HUES6 (cell line): ENCODE results near the gene AATF.

Experiments
- H3K27ac ChIP-seq: 2 replicates; pipeline ENCODE4 v1.7.0; 2013; ENCODE audit warnings: low read depth, mild to moderate bottlenecking, low read length, inconsistent platforms
- H3K27me3 ChIP-seq: 2 replicates; pipeline ENCODE4 v1.6.1; 2013; ENCODE audit warnings: low read length; ENCODE audit not compliant: control insufficient read depth, insufficient read depth
- H3K36me3 ChIP-seq: 2 replicates; pipeline ENCODE4 v1.6.1; 2013; ENCODE audit warnings: low read length; ENCODE audit not compliant: control insufficient read depth, insufficient read depth
- H3K4me1 ChIP-seq: 2 replicates; pipeline ENCODE4 v1.6.1; 2013; ENCODE audit warnings: low read length; ENCODE audit not compliant: control insufficient read depth, insufficient read depth
- H3K4me3 ChIP-seq: 2 replicates; pipeline ENCODE4 v1.5.1; 2013; ENCODE audit warnings: low read depth, low read length
- H3K9ac ChIP-seq: one replicate; pipeline ENCODE4 v1.6.1; 2013; ENCODE audit warnings: mild to moderate bottlenecking, low read length
- H3K9me3 ChIP-seq: 2 replicates; pipeline ENCODE4 v1.6.1; 2013; ENCODE audit warnings: low read depth, low read length; ENCODE audit not compliant: control insufficient read depth, insufficient read depth

AATF gene

DNA sequence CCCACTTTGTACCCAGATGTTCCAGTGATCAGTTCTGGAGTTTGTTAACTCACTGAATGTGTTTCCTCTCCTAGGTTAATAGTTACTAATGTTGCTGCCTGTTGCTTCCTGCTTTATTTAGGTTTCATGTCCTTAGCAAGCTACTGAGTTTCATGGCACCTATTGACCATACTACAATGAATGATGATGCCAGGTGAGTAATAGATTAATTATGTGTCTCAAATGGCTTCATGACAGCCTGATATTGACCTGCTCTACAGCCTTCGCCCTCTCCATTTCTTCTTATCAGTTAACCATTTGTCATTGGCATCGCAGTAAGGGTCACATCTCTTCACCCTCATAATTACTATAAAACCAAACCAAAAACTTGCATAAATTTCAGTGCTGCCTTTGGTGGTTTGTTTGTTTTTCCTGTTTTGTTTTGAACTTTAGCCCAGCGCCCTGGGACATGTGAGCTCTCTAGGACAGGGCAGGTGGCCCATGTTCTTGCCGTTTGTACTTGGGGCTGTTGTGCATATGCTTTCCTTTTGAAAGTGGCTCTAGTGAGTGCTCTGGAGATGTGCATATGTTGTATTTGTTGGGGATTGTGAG, 82.8 kb downstream of the AATF start:
- no peaks in the 10 kb centered on the region for H3K27me3 ChIP-seq
- peaks cover 11% of the 10 kb centered on the region for H3K36me3 ChIP-seq
- H3K27ac ChIP-seq, result no peak overlapping the region
- H3K9ac ChIP-seq, result no peak overlapping the region
- peaks cover 3% of the 10 kb centered on the region; the same call in 1 of the 2 replicates for H3K9me3 ChIP-seq
- no peak overlapping the region for H3K4me3 ChIP-seq
- H3K4me1 ChIP-seq, result peaks cover 3% of the 10 kb centered on the region; the same call in 1 of the 2 replicates

DNA sequence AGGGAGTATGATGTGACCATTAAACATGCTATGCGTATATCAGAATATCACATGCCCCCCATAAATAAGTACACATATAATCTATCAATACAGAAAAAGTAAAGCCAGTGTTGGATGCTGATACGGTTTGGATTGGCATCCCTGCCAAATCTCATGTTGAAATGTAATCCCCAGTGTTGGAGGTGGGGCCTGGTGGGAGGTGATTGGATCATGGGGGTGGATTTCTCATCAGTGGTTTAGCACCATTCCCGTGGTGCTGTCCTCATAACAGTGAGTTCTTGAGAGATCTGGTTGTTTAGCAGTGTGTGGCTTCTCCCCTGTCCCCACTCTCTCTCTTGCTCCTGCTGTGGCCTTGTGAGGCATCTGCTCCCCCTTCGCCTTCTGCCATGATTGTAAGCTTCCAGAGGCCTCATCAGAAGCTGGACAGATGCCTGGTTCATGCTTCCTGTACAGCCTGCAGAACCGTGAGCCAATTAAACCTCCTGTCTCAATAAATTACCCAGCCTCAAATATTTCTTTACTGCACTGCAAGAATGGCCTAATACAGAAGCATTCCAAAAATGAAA, 88.9 kb downstream of the AATF start:
- Histone ChIP-seq H3K9ac (no peak overlapping the region), H3K4me3 (no peak overlapping the region), H3K27me3 (no peaks in the 10 kb centered on the region), H3K4me1 (peaks cover 3% of the 10 kb centered on the region; the same call in 1 of the 2 replicates), H3K9me3 (no peaks in the 10 kb centered on the region), H3K36me3 (no peaks in the 10 kb centered on the region; the same call in none of the 2 replicates), H3K27ac (no peak overlapping the region)

DNA sequence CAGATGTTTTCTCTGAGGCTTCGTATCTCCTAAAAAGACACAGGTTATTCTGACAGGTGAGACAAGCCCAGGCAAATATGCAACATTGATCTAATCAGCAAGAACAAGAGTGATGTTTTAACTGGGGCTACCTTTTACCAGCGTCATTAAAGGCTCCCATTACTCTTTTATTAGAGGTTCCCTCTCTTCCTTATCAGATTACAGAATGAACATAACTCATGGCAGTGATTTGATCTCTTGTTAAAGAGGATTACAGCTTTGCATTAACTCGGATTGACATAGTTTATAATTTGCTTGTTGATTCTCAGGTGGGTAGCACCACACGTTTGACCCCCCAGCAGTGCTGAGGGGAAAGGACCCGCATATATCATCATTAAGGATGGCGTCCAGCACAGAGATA, 90.5 kb downstream of the AATF start:
- Histone ChIP-seq H3K36me3 (no peaks in the 10 kb centered on the region; the same call in none of the 2 replicates), H3K27me3 (no peaks in the 10 kb centered on the region), H3K9ac (no peak overlapping the region), H3K4me1 (peaks cover 10% of the 10 kb centered on the region; the same call in 1 of the 2 replicates), H3K9me3 (no peaks in the 10 kb centered on the region), H3K4me3 (no peak overlapping the region), H3K27ac (no peak overlapping the region)

DNA sequence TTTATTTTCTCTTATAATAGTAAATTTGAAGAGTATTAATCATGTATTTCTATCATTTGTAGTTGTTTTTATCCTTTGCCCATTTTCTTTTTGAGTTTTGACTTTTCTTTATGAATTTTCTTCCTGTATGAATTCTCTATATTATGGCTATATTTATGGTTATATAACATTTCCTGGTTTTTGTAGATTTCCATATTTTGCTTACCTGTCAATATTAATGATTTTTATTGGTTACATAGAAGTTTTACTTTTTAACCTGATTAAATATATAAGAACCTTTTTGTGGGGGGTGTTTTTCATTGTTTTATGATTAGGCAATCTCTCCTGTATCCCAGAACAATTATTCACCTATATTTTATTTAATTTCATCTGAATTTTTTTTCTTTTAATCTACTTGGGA, 93.2 kb downstream of the AATF start:
- Histone ChIP-seq H3K9me3 (no peaks in the 10 kb centered on the region), H3K9ac (no peak overlapping the region), H3K4me3 (no peak overlapping the region), H3K27me3 (no peaks in the 10 kb centered on the region), H3K27ac (no peak overlapping the region), H3K36me3 (no peaks in the 10 kb centered on the region; the same call in 1 of the 2 replicates), H3K4me1 (peaks cover 29% of the 10 kb centered on the region)

DNA sequence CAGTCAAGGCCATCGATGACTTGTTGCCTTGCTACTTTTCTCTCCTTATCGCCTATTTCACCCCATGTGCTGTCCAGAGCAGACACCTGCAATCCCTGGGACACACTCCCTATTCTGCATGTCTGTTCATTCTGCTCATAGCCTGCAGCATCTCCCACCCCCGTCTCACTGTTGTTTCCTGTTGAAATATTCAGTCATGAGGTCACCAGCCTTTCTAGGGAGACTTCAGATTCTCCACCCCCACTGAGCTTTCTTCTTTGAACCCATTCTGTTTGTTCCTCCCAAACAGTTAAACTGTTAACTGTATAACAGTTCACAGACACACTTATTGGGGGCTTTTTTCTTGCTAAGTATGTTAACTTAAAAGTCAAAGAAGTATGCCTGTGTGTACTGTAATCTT, 94.4 kb downstream of the AATF start:
- Histone ChIP-seq H3K4me3 (no peak overlapping the region), H3K27me3 (no peaks in the 10 kb centered on the region), H3K27ac (no peak overlapping the region), H3K9ac (no peak overlapping the region), H3K9me3 (no peaks in the 10 kb centered on the region), H3K4me1 (peaks cover 36% of the 10 kb centered on the region), H3K36me3 (no peaks in the 10 kb centered on the region)

DNA sequence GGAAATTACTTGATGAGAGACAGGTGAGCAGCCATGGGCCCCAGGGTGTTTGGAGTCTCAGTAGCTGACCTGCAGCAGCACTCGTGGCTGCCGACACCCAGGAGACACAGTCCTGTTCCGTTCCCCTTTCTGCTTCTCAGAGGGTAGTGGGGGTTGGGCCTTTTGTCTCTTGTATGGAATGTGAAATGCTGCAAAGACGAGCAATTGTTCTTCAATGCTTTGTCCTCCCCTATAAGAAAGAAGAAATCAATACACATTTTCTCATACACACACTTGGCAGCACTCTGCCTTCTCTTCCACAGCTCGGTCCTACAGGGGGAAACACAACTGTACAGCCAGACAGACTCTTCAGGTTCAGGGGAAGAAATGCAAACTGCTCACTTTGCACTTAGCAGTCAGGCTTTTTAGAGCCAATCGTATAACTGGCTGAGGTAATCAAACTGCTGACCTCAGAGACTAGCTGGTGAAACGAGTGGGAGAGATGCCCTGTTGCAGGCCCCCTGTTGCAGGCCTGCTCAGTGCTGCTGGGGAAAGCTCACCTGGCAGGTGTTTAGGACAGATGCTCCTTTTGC, 96.7 kb downstream of the AATF start:
- H3K4me3 ChIP-seq, result no peak overlapping the region
- H3K36me3 ChIP-seq, result peaks cover 3% of the 10 kb centered on the region; the same call in 1 of the 2 replicates
- H3K27me3 ChIP-seq, result no peaks in the 10 kb centered on the region
- no peak overlapping the region for H3K27ac ChIP-seq
- H3K4me1 ChIP-seq, result peaks cover 36% of the 10 kb centered on the region
- H3K9ac ChIP-seq, result no peak overlapping the region
- no peaks in the 10 kb centered on the region for H3K9me3 ChIP-seq

DNA sequence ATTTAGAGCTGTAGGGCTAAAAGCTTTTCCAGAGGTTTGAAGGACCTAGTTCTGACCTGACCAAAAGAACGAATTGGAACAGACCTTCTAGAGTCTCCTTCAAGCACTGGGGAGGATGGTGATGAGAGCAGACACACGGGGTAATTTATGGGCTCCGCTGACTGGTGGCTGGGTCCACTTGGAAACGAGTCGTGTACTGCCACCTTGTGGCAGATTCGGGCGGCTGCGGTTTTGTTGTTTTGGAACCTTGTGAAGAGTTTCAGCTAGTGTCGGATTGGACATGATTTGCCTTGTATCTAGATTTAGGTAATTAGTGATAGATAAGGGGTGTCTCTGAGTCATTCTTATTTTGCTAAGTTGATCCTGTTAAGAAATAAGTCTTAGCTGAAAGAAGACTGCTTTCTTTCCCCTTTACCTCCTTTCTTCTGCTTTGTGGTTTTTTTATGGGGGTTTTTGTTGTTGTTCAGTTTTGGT, 98.9 kb downstream of the AATF start:
- no peak overlapping the region for H3K4me3 ChIP-seq
- H3K4me1 ChIP-seq, result peaks cover 39% of the 10 kb centered on the region
- H3K36me3 ChIP-seq, result peaks cover 3% of the 10 kb centered on the region; the same call in 1 of the 2 replicates
- H3K27ac ChIP-seq, result no peak overlapping the region
- no peaks in the 10 kb centered on the region for H3K27me3 ChIP-seq
- no peak overlapping the region for H3K9ac ChIP-seq
- H3K9me3 ChIP-seq, result no peaks in the 10 kb centered on the region

DNA sequence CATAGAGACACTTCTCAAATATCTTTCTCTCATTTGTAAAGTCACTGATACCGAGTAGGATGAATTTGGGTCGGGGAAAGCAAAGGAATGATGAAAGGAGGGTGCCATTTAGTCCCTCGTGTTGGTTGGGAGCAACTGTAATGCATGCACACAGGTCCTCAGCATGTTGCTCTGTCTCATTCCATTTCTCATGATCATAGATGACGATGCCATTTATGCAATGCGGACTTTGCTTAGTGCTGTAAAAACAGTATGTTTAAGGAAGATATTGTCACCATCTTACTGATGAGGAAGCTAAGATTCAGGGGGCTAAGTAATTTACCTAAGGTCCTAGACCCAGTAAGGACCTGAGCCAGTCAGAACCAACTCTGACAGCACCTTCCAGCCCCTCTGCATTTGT, 100.1 kb downstream of the AATF start:
- H3K27ac ChIP-seq, result no peak overlapping the region
- H3K27me3 ChIP-seq, result no peaks in the 10 kb centered on the region
- no peak overlapping the region for H3K4me3 ChIP-seq
- no peaks in the 10 kb centered on the region for H3K9me3 ChIP-seq
- H3K4me1 ChIP-seq, result peaks cover 31% of the 10 kb centered on the region
- H3K36me3 ChIP-seq, result peaks cover 3% of the 10 kb centered on the region; the same call in 1 of the 2 replicates
- no peak overlapping the region for H3K9ac ChIP-seq

DNA sequence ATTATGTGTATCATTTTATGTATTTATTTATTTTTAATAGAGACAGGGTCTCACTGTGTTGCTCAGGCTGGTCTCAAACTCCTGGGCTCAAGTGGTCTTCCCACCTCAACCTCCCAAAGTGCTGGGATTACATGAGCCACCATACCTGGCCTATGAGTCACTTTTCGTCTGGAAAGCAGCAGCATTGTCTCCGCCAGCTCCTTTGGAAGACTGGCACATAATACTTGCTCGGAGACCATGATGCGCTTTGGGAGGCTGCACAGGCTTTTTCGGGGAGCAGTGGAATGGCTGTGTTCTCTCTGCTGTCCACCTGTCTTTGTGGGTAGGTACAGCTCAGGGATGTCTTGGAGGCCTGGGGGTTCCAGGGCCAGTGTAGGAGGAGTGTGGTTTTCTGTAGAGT, 102.2 kb downstream of the AATF start:
- H3K9ac ChIP-seq, result no peak overlapping the region
- no peaks in the 10 kb centered on the region for H3K9me3 ChIP-seq
- peaks cover 25% of the 10 kb centered on the region for H3K4me1 ChIP-seq
- peaks cover 3% of the 10 kb centered on the region; the same call in 1 of the 2 replicates for H3K36me3 ChIP-seq
- no peaks in the 10 kb centered on the region for H3K27me3 ChIP-seq
- no peak overlapping the region for H3K4me3 ChIP-seq
- H3K27ac ChIP-seq, result no peak overlapping the region

DNA sequence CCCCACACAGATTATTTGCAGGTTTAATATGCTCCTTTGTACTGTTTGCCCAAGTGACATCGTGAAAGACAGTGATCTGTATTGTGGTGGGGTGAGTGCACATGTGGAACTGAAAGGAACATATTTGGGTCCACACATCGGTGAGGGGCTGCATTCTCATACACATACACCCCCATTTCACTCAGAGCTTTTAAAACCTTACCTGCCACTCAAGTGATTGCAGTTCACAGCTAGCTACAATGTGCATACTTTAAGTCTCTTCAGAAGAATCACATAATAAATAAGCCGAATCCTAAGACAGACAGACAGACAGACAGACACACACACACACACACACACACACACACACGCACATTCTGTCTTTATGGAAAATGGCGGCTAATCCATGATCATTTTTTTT, 102.6 kb downstream of the AATF start:
- Histone ChIP-seq H3K27ac (no peak overlapping the region), H3K9ac (no peak overlapping the region), H3K4me1 (peaks cover 20% of the 10 kb centered on the region), H3K36me3 (peaks cover 4% of the 10 kb centered on the region; the same call in 1 of the 2 replicates), H3K9me3 (no peaks in the 10 kb centered on the region), H3K4me3 (no peak overlapping the region), H3K27me3 (no peaks in the 10 kb centered on the region)

DNA sequence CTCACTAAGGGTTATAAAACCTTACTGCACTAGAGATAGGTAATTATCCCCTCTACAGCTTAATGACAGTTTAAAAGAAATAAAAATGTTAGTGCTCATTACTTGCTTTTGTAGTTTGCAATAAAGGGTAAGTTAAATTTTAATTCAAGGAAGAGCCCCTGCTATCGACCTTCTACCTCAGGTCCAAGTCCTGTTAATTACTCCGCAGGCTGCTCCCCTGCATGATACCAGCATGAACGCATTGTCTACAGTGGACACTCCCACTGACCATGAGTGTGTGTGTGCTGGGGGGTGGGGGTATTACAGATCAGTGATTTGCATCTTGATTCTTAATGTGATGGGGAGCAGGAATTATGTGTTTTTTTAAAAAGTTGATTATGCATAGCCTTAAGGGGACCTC, 103.1 kb downstream of the AATF start:
- H3K9me3 ChIP-seq, result no peaks in the 10 kb centered on the region
- peaks cover 16% of the 10 kb centered on the region for H3K4me1 ChIP-seq
- no peak overlapping the region for H3K4me3 ChIP-seq
- no peak overlapping the region for H3K9ac ChIP-seq
- H3K36me3 ChIP-seq, result peaks cover 9% of the 10 kb centered on the region
- H3K27ac ChIP-seq, result no peak overlapping the region
- H3K27me3 ChIP-seq, result no peaks in the 10 kb centered on the region
